H1 (cell line): ENCODE results near the gene GALNT18. TPM values are rescaled to one million over a fixed set of nuclear protein-coding genes. Genes with fewer than 3 reads are reported as not detected.

ENCODE experiments used
- JUND ChIP-seq: IDR thresholded peaks from 2 replicates; pipeline ENCODE4 v1.6.1; 2011; ENCODE audit warnings: mild to moderate bottlenecking, improper control_type of control experiment, low read length
- KDM1A ChIP-seq: fragments of 200-600, 300-600 bp; sonication (generic); IDR thresholded peaks from 2 replicates; pipeline ENCODE4 v1.7.1; 2016; ENCODE audit warnings: mild to moderate bottlenecking, low read length, borderline replicate concordance
- PHF8 ChIP-seq: fragments of 200-600 bp; sonication (generic); conservative IDR thresholded peaks from 2 replicates; pipeline ENCODE4 v1.7.1; 2012; ENCODE audit warnings: low read depth, mild to moderate bottlenecking, inconsistent platforms, low read length, moderate library complexity
- RFX5 ChIP-seq: IDR thresholded peaks from 2 replicates; pipeline ENCODE4 v1.6.1; 2011; ENCODE audit warnings: low read depth, low read length, improper control_type of control experiment, borderline replicate concordance
- RXRA ChIP-seq: IDR thresholded peaks from 2 replicates; pipeline ENCODE4 v1.6.1; 2011; ENCODE audit warnings: low read depth, mild to moderate bottlenecking, low read length, moderate library complexity; ENCODE audit not compliant: insufficient read depth
- SP2 ChIP-seq: IDR thresholded peaks from 2 replicates; pipeline ENCODE4 v1.6.1; 2012; ENCODE audit warnings: mild to moderate bottlenecking, low read length, inconsistent platforms
- SP4 ChIP-seq: IDR thresholded peaks from 2 replicates; pipeline ENCODE4 v1.6.1; 2012; ENCODE audit warnings: low read length, inconsistent platforms
- polyA plus RNA-seq, 7 experiments: library from polyadenylated mRNA; depleted of rRNA in 3 of 7; stranded (reverse) in 5 of 7; unstranded in 2 of 7; fragments of >200 nt in 5 of 7; fragments of 200-250 nt in 2 of 7; gene quantifications; 1 replicate in 5 of 7; 2 replicates in 1 of 7; 4 replicates in 1 of 7; pipeline versions ENCODE4 v1.2.1 to v1.2.3, GENCODE V29; 2011 to 2013; ENCODE audit warnings: missing spikeins in 2 of 7, mixed read lengths in 2 of 7
- total RNA-seq: library from RNA; stranded (reverse); fragmentation: NEBNext Ultra II Directional; extraction: Animal tissue kit (Norgen Biotek cat#: 25700); gene quantifications from 2 replicates; pipeline ENCODE4 v1.2.1, GENCODE V29; 2021

GALNT18 gene
- total and polyA plus RNA-seq, 2 of the 8 experiments (the other 6 are each of a cell fraction or from before 2014, with no cell fraction given) = 6.0 to 9.4 TPM

DNA sequence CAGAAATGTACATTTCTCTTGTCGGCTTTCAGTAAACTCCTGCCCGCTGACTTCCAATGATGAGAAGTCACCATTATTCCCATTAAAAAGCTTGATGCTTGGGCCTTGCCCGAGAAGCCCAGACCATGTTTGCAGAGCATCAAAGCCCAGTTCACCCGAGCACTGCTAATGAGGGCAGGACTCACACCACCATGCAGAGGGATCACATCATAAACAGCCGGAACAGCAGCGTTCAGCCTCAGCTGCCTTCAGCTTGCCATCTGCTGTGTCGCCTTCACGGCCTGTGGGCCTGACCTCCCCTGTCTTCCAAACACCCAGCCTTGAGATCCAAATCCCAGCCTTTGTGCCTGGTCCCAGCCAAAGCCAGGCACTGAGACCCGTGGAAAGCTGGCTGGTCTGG lies 163.3 kb downstream of the GALNT18 start (continued):
- TF ChIP-seq RFX5 = no peak
- no peak for TF ChIP-seq SP2
- no peak for TF ChIP-seq SP4
- TF ChIP-seq JUND = no peak
- TF ChIP-seq RXRA = no peak
- no peak for TF ChIP-seq PHF8
- TF ChIP-seq KDM1A = no peak
- TF ChIP-seq, all 59 proteins: peak for 0
